ENCODE measurements around the gene IRF2BP2.

- TF ChIP-seq CTCF (IDR thresholded peaks at IDR 0.05): no peak
- no peak for TF ChIP-seq POLR2A (IDR thresholded peaks at IDR 0.05)
Observed at GRCh38 chr1:234591131-234591530, 18.8 kb downstream of the IRF2BP2 start.
